Colonic mucosa (tissue), 4 donors: ENCODE measurements around the gene PTGER2. TPM values are rescaled to one million over a fixed set of nuclear protein-coding genes. Genes with fewer than 3 reads are reported as not detected.

Experiments
- DNase-seq: peaks from one replicate; pipeline ENCODE4 v3.0.0-alpha.2; 2020
- H3K27ac ChIP-seq: fragments of 200-600 bp; one replicate; pipeline ENCODE4 v1.8.0; 2021
- H3K27me3 ChIP-seq: fragments of 200-600 bp; one replicate; pipeline ENCODE4 v1.8.0; 2021
- H3K36me3 ChIP-seq: fragments of 200-600 bp; one replicate; pipeline ENCODE4 v1.8.0; 2021
- H3K4me1 ChIP-seq: fragments of 200-600 bp; one replicate; pipeline ENCODE4 v1.8.0; 2021; ENCODE audit warnings: mild to moderate bottlenecking
- H3K4me3 ChIP-seq: fragments of 200-600 bp; one replicate; pipeline ENCODE4 v1.8.0; 2021
- H3K9ac ChIP-seq, 2 donors: one replicate each; pipeline ENCODE4 v1.7.0; 2013; ENCODE audit warnings: control low read depth in 2 of 2, low read depth in 2 of 2, low read length in 2 of 2
- H3K9me3 ChIP-seq: fragments of 200-600 bp; one replicate; pipeline ENCODE4 v1.8.0; 2021
- intact Hi-C: fragments of 100-400 bp; cut with DNase I; formaldehyde crosslinking; loops from one replicate; pipeline ENCODE4 v1.14.1; 2022
- total RNA-seq, 2 donors: library from RNA; stranded (reverse); fragmentation: NEBNext Ultra II Directional in 1 of 2; extraction: Animal tissue kit (Norgen Biotek cat#: 25700) in 1 of 2; gene quantifications; one replicate each; pipeline ENCODE4 v1.2.1, GENCODE V29; 2021
- TF ChIP-seq, protein P1 (sequence below): fragments of 200-600 bp; IDR thresholded peaks from one replicate; pipeline ENCODE4 v1.8.0; 2022; ENCODE audit warnings: antibody characterized with exemption, mild to moderate bottlenecking
- donor health status: healthy.
- donor health status: DM: no; HTN: no; CAD: no.
- donor health status: DM: no; HTN: no; CAD: no.

Gene PTGER2
- total RNA-seq, 2 donors from 2014 or later = 4.3 to 6.6 TPM

DNA sequence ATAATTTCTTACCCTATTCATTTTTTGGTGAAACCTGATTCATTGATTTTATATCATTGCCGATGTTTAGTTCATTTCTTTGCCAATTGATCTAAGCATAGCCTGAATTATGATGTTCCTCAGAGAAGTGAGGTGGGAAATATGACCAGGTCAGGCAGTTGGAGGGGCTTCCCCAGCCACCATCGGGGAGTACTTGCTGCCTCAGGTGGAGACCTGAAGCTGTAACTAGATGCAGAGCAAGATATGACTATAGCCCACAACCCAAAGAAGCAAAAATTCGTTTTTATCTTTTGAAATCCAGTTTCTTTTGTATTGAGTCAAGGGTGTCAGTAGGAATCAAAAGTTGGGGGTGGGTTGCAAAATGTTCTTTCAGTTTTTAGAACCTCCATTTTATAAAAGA lies 38.7 kb upstream of the PTGER2 start:
- Histone ChIP-seq H3K9me3 (no peaks in the 10 kb centered on the region), H3K4me3 (no peak overlapping the region), H3K27me3 (no peaks in the 10 kb centered on the region), H3K9ac (no peak overlapping the region), H3K27ac (no peak overlapping the region), H3K4me1 (no peaks in the 10 kb centered on the region), H3K36me3 (no peaks in the 10 kb centered on the region)
- intact Hi-C loops = loop anchor here (10.0 kb wide), 1 partner anchor 131 kb away; no protein-coding TSS in a partner anchor
- DNase-seq = no peak
- TF ChIP-seq, protein P1, sequence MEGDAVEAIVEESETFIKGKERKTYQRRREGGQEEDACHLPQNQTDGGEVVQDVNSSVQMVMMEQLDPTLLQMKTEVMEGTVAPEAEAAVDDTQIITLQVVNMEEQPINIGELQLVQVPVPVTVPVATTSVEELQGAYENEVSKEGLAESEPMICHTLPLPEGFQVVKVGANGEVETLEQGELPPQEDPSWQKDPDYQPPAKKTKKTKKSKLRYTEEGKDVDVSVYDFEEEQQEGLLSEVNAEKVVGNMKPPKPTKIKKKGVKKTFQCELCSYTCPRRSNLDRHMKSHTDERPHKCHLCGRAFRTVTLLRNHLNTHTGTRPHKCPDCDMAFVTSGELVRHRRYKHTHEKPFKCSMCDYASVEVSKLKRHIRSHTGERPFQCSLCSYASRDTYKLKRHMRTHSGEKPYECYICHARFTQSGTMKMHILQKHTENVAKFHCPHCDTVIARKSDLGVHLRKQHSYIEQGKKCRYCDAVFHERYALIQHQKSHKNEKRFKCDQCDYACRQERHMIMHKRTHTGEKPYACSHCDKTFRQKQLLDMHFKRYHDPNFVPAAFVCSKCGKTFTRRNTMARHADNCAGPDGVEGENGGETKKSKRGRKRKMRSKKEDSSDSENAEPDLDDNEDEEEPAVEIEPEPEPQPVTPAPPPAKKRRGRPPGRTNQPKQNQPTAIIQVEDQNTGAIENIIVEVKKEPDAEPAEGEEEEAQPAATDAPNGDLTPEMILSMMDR = no peak

DNA sequence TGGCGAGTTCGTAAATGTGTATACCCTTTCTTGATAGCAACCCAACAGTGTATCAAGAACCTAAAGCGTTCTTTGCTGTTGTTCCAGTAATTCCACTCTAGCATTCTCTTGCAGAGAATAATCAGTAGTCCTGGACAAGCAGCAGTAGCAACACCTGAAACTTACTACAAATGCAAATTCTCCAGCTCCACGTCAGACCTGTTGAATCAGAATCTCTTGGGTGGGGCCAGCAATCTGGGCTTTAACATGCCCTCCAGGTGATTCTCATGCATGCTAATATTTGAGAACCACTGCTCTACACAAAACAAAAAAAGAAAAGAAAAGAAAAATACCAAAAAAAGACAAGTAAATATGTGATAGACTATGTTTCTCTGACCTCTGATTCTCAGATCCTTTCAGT lies 36.6 kb upstream of the PTGER2 start:
- no peak overlapping the region for H3K9ac ChIP-seq
- H3K27me3 ChIP-seq = no peaks in the 10 kb centered on the region
- TF ChIP-seq, protein P1 = no peak
- no peaks in the 10 kb centered on the region for H3K4me1 ChIP-seq
- intact Hi-C loops = loop anchor here (10.0 kb wide), 1 partner anchor 133 kb away; no protein-coding TSS in a partner anchor
- no peaks in the 10 kb centered on the region for H3K9me3 ChIP-seq
- H3K36me3 ChIP-seq = no peaks in the 10 kb centered on the region
- H3K27ac ChIP-seq = no peak overlapping the region
- DNase-seq = no peak
- H3K4me3 ChIP-seq = no peak overlapping the region

DNA sequence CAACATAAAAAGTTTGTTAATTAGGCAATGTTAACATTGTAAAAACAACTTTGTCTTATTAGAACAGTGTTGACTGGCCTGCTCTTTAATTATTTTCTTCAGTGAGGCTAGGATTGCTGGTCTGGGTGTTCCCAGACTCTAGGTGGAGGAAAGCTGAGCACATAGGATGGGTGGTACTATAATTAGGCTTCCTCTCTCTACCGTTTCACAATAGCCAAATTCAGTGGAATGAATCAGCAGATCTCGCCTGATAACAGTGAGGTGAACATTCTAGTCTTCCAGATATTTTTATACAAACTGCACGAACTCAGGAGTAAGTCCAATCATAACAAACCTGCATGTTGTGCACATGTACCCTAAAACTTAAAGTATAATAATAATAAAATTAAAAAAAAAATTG lies 34.7 kb upstream of the PTGER2 start:
- no peak for DNase-seq
- Histone ChIP-seq H3K27ac (no peak overlapping the region), H3K27me3 (no peaks in the 10 kb centered on the region), H3K36me3 (no peaks in the 10 kb centered on the region), H3K9me3 (no peaks in the 10 kb centered on the region), H3K9ac (no peak overlapping the region), H3K4me1 (no peaks in the 10 kb centered on the region), H3K4me3 (no peak overlapping the region)
- intact Hi-C loops = loop anchor here (10.0 kb wide), 1 partner anchor 135 kb away; no protein-coding TSS in a partner anchor
- TF ChIP-seq, protein P1 = no peak

DNA sequence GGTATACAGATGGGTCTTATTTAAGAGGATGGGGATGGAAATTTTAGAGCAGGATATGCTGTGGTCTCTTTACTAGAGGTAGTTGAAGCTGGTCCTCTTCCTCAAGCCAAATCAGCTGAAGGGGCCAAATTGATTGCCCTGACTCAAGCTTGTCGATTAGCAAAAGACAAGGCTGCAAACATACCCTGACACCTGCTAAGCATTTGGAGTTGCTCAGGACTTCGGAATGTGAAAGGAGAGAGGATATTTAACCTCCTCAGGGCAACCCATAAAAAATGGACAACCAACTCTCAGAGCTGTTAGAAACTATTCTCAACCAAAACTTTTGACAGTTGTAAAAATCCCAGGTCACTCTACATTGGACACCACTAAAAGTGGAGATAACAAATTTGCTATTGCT lies 31.0 kb upstream of the PTGER2 start:
- Histone ChIP-seq H3K4me3 (no peak overlapping the region), H3K36me3 (no peaks in the 10 kb centered on the region), H3K9ac (no peak overlapping the region), H3K27me3 (no peaks in the 10 kb centered on the region), H3K9me3 (no peaks in the 10 kb centered on the region), H3K27ac (no peak overlapping the region), H3K4me1 (no peaks in the 10 kb centered on the region)
- TF ChIP-seq, protein P1 = no peak
- intact Hi-C loops = no loop called here
- DNase-seq = no peak

DNA sequence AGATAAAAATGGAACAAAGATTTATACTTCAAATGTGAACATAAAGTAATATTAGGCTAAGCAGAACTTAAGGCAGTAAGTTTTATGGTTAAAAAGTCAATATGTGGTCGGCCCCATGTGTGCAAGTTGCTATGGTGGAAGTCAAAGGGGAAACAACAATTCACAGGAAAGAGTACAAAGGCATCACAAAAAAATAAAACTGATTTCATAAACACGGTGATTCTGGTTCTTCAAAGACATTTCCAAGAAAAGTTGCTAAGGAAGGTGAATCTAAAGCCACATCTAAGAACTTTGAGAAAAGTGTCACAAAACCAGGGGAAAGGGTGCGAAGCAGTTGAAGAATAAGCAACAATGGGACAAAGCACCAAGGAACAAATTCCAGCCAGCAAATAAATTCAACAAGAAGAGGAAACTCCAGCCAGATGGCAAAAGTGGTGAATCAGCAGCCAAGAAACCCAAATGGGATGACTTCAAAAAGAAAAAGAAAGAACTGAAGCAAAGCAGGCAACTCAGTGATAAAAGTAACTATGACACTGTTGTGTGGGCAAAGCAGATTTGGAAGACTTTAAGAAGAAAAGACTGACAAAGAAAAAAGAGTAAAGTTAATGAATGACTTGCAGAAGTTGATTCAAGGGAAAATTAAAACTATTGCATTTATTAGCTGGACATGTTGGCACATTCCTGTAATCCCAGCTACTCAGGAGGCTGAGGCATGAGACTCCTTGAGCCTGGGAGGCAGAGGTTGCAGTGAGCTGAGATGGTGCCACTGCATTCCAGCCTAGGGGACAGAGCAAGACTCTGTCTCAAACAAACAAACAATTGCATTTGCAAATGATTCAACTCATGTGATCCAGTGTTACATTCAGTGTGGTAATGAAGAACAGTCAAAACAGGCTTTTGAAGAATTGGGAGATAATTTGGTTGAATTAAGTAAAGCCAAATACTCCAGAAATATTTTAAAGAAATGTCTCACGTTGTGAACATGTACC lies 27.2 kb upstream of the PTGER2 start:
- intact Hi-C loops = no loop called here
- no peaks in the 10 kb centered on the region for H3K36me3 ChIP-seq
- H3K4me3 ChIP-seq = no peak overlapping the region
- TF ChIP-seq, protein P1 = no peak
- H3K4me1 ChIP-seq = no peaks in the 10 kb centered on the region
- no peak for DNase-seq
- no peak overlapping the region for H3K9ac ChIP-seq
- no peaks in the 10 kb centered on the region for H3K9me3 ChIP-seq
- H3K27me3 ChIP-seq = no peaks in the 10 kb centered on the region
- H3K27ac ChIP-seq = no peak overlapping the region
